GM15510 (cell line): ENCODE measurements around the gene IL1R2.

ENCODE experiments used
- POLR2A ChIP-seq: IDR thresholded peaks from 3 replicates; pipeline ENCODE4 v1.6.1; 2011; ENCODE audit warnings: borderline replicate concordance; ENCODE audit not compliant: insufficient read length; ENCODE audit errors: extremely low read depth

The IL1R2 gene

GRCh38 chr2:102033031-102033749 is 41.4 kb downstream of the IL1R2 start:
- no peak for TF ChIP-seq POLR2A

GRCh38 chr2:102033750-102034682 is 42.3 kb downstream of the IL1R2 start:
- no peak for TF ChIP-seq POLR2A

GRCh38 chr2:102034683-102035548 is 43.2 kb downstream of the IL1R2 start:
- TF ChIP-seq POLR2A: no peak

- no peak for TF ChIP-seq POLR2A
These were observed 45.9 kb downstream of the IL1R2 start for GRCh38 chr2:102037681-102038080.

- no peak for TF ChIP-seq POLR2A
These were observed 48.5 kb downstream of the IL1R2 start for GRCh38 chr2:102040229-102040628.

- TF ChIP-seq POLR2A: no peak
These were observed 49.6 kb downstream of the IL1R2 start for GRCh38 chr2:102041351-102041750.

GRCh38 chr2:102042196-102043081 is 50.7 kb downstream of the IL1R2 start:
- TF ChIP-seq POLR2A: no peak

- TF ChIP-seq POLR2A: no peak
These were observed 51.8 kb downstream of the IL1R2 start for GRCh38 chr2:102043560-102043959.

GRCh38 chr2:102044235-102044896 is 52.6 kb downstream of the IL1R2 start:
- no peak for TF ChIP-seq POLR2A

GRCh38 chr2:102044967-102045489 is 53.3 kb downstream of the IL1R2 start:
- no peak for TF ChIP-seq POLR2A

- TF ChIP-seq POLR2A: no peak
These were observed 53.9 kb downstream of the IL1R2 start for GRCh38 chr2:102045697-102046096.

GRCh38 chr2:102046135-102046986 is 54.6 kb downstream of the IL1R2 start:
- TF ChIP-seq POLR2A: no peak

GRCh38 chr2:102048465-102048864 is 56.7 kb downstream of the IL1R2 start:
- TF ChIP-seq POLR2A: no peak
